HG03108 (cell line): ENCODE results near the gene CAPN7.

Experiments
- ATAC-seq: cut with Tn5 transposase; IDR thresholded peaks from one replicate; pipeline ENCODE4 v1.9.1; 2021; ENCODE audit warnings: moderate library complexity; ENCODE audit not compliant: unreplicated experiment

The CAPN7 gene

GRCh38 chr3:15294929-15295328, 88.9 kb downstream of the CAPN7 start:
- no peak for ATAC-seq

- no peak for ATAC-seq
Observed at GRCh38 chr3:15295506-15295905, 89.5 kb downstream of the CAPN7 start.

DNA sequence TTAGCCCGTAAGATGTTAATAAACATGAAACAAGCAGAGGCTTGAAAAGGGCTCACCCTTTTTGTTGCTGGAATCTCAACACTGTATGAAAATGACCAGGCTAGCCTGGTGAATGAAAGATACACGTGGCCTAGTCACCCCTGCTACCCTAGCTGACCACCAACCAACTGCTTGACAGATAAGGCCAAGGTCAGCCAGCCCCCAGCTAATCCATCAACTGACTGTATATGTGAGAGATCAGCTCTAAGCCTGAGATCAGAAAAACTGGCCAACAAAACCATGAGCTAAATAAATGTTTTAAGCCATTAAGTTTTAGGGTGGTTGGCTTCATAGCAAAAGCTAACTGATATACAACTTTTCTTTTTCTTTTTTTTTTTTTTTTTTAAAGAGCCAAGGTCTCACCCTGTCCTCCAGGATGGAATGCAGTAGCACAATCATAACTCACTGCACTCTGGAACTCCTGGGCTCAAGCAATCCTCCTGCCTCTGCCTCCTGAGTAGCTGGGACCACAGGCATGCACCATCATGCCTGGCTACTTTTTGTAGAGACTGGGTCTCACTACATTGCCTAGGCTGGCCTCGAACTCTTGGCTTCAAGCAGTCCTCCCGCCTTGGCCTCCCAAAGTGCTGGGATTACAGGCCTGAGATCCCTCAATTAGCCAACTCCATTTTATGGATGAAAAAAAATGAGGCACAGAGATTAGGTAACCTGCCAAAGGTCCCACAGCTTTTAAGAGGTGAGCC, 91.7 kb downstream of the CAPN7 start:
- ATAC-seq, result no peak

GRCh38 chr3:15298504-15298903, 92.5 kb downstream of the CAPN7 start:
- ATAC-seq, result no peak

GRCh38 chr3:15299036-15299435, 93.0 kb downstream of the CAPN7 start:
- ATAC-seq, result no peak

DNA sequence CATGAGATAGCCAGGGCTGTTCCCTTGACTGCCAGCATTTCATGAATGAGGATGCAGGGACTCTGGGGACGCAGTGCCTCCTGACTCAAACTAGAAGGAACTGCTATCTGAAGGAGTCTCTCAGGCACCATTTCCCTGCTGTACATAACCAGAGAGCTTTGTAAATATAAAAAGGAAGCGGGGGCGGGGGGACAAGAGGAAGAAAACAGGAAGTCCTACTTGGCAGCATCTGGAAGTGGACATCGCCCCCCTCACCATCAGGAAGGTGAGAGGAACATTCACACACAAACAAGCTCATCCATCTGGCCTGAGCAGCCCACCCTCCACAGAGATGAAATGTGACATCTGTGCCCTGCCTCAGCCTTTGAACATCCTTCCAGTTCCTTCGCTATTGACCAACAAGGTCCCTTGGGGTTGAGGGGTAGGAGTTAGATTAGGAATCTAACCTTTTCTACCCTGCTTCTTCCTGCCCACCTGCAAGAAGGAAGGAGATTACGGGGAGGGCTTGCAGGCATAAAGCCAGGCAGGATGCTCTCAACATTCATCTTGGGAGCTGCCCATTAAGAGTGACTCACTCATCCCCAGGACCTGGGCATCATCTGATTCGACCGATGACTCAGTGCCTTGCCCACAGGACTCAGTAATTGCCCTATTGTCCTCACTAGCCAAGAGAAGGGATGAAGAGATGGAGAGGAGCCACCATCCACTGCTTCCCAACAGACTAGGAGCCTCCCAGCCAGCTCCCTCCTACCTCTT, 94.5 kb downstream of the CAPN7 start:
- no peak for ATAC-seq

GRCh38 chr3:15301761-15302160, 95.7 kb downstream of the CAPN7 start:
- ATAC-seq, result no peak
